ENCODE results near the gene GNAO1.
"Not testable (repeated sequence)": the region's sequence is repeated elsewhere in the genome, so short reads cannot be mapped to it uniquely, and the experiment has no call there.

GNAO1 gene

GRCh38 chr16:56365552-56365951, 174.3 kb downstream of the GNAO1 start:
- DNase-seq (ENCODE audit: low spot score) = no peak

- DNase-seq (ENCODE audit: low spot score) = no peak
These were observed 175.7 kb downstream of the GNAO1 start for GRCh38 chr16:56366945-56367344.

- DNase-seq (ENCODE audit: low spot score) = no peak
These were observed 176.5 kb downstream of the GNAO1 start for GRCh38 chr16:56367764-56368163.

GRCh38 chr16:56368545-56368944, 177.3 kb downstream of the GNAO1 start:
- DNase-seq (ENCODE audit: low spot score) = no peak

- no peak for DNase-seq (ENCODE audit: low spot score)
These were observed 177.9 kb downstream of the GNAO1 start for GRCh38 chr16:56369202-56369601.

- DNase-seq (ENCODE audit: low spot score) = no peak
These were observed 179.0 kb downstream of the GNAO1 start for GRCh38 chr16:56370185-56370874.

GRCh38 chr16:56370875-56371659, 179.8 kb downstream of the GNAO1 start:
- DNase-seq (ENCODE audit: low spot score) = no peak

GRCh38 chr16:56371660-56371937, 180.3 kb downstream of the GNAO1 start:
- DNase-seq (ENCODE audit: low spot score) = no peak

GRCh38 chr16:56372013-56372634, 180.8 kb downstream of the GNAO1 start:
- DNase-seq (ENCODE audit: low spot score) = no peak

GRCh38 chr16:56373003-56373402, 181.7 kb downstream of the GNAO1 start:
- DNase-seq (ENCODE audit: low spot score) = no peak

GRCh38 chr16:56375792-56376191, 184.5 kb downstream of the GNAO1 start:
- DNase-seq (ENCODE audit: low spot score) = not testable (repeated sequence)

- DNase-seq (ENCODE audit: low spot score) = not testable (repeated sequence)
These were observed 187.8 kb downstream of the GNAO1 start for GRCh38 chr16:56379044-56379443.

- DNase-seq (ENCODE audit: low spot score) = not testable (repeated sequence)
These were observed 189.6 kb downstream of the GNAO1 start for GRCh38 chr16:56380778-56381485.

GRCh38 chr16:56382459-56382858, 191.2 kb downstream of the GNAO1 start:
- no peak for DNase-seq (ENCODE audit: low spot score)

GRCh38 chr16:56382901-56383355, 191.6 kb downstream of the GNAO1 start:
- DNase-seq (ENCODE audit: low spot score) = no peak

- DNase-seq (ENCODE audit: low spot score) = no peak
These were observed 192.9 kb downstream of the GNAO1 start for GRCh38 chr16:56384074-56384721.

GRCh38 chr16:56387396-56387795, 196.1 kb downstream of the GNAO1 start:
- no peak for DNase-seq (ENCODE audit: low spot score)

GRCh38 chr16:56388209-56388608, 196.9 kb downstream of the GNAO1 start:
- no peak for DNase-seq (ENCODE audit: low spot score)

GRCh38 chr16:56389554-56389953, 198.3 kb downstream of the GNAO1 start:
- no peak for DNase-seq (ENCODE audit: low spot score)

- not testable (repeated sequence) for DNase-seq (ENCODE audit: low spot score)
These were observed 205.4 kb downstream of the GNAO1 start for GRCh38 chr16:56396724-56397123.

GRCh38 chr16:56399047-56399446, 207.8 kb downstream of the GNAO1 start:
- no peak for DNase-seq (ENCODE audit: low spot score)

GRCh38 chr16:56399486-56399885, 208.2 kb downstream of the GNAO1 start:
- DNase-seq (ENCODE audit: low spot score) = no peak

Measured in iPS-NIHi11 (cell line).